K562 (cell line): Measurements from ENCODE around the gene MPC2. TPM values are rescaled to one million over a fixed set of nuclear protein-coding genes. Genes with fewer than 3 reads are reported as not detected.

Experiments used
- ATAC-seq: fragments of 200-7000 bp; cut with Tn5 transposase; 3 replicates; pipeline ENCODE4 v1.9.1; 2020; ENCODE audit warnings: moderate library complexity
- BruUV-seq: library from RNA; stranded (reverse); fragments of 400-500 nt; replicated peaks from 2 replicates; lab custom pipeline; 2021; lab: Mats Ljungman, UMichigan
- CTCF ChIA-PET: fragments of 300-600 bp; formaldehyde crosslinking; extraction: SDS; loops from one replicate; lab custom pipeline; 2021; ENCODE audit warnings: low intra/inter-chr PET ratio; lab: Yijun Ruan, JAX
- POLR2A ChIA-PET: fragments of 300-600, 350-650 bp; sonication (Branson Sonifier 250); formaldehyde crosslinking; extraction: SDS; loops from one replicate; lab custom pipeline; 2021; ENCODE audit warnings: antibody characterized with exemption, inconsistent platforms; lab: Yijun Ruan, JAX
- DNase-seq, 4 experiments: peaks; one replicate each; pipeline versions ENCODE4 v3.0.0 to v3.0.0-alpha.2; 2011 to 2018; ENCODE audit warnings: low spot score in 3 of 4, mixed read lengths in 3 of 4; ENCODE audit errors: extremely low read depth in 1 of 4
- FAIRE-seq: peaks from 2 replicates; lab custom pipeline; 2011; peaks lifted over from hg19 to GRCh38; lab: Jason Lieb, UNC
- H2AFZ ChIP-seq: 2 replicates; pipeline ENCODE4 v1.6.0; 2011; ENCODE audit warnings: low read depth, low read length, control low read depth, inconsistent platforms
- H3K27ac ChIP-seq: fragments of 200-600 bp; 3 replicates; pipeline ENCODE4 v1.8.0; 2011; ENCODE audit warnings: low read depth, mild to moderate bottlenecking, control low read depth, inconsistent platforms, low read length, moderate library complexity, mixed read lengths; ENCODE audit errors: extremely low read depth
- H3K27me3 ChIP-seq, 2 experiments: fragments of 300-600 bp in 1 of 2; 2 replicates in 1 of 2; 3 replicates in 1 of 2; pipeline versions ENCODE4 v1.6.0 to v1.8.0; 2011; ENCODE audit warnings: inconsistent platforms in 2 of 2, low read length in 2 of 2, mild to moderate bottlenecking in 1 of 2, mixed read lengths in 1 of 2, moderate library complexity in 1 of 2; ENCODE audit not compliant: control insufficient read depth in 2 of 2, insufficient read depth in 2 of 2
- H3K36me3 ChIP-seq: fragments of 300-600 bp; 3 replicates; pipeline ENCODE4 v1.8.0; 2011; ENCODE audit warnings: mild to moderate bottlenecking, low read length, inconsistent platforms; ENCODE audit not compliant: control insufficient read depth, insufficient read depth
- H3K4me1 ChIP-seq, 2 experiments: fragments of 200-600 bp in 1 of 2; replicated peaks in 1 of 2; 2 replicates in 1 of 2; 3 replicates in 1 of 2; pipeline versions ENCODE4 v1.5.1 to v1.8.0; 2011; ENCODE audit warnings: inconsistent platforms in 2 of 2, low read length in 2 of 2, mild to moderate bottlenecking in 1 of 2, mixed read lengths in 1 of 2, moderate library complexity in 1 of 2; ENCODE audit not compliant: control insufficient read depth in 2 of 2, insufficient read depth in 2 of 2
- H3K4me2 ChIP-seq: 2 replicates; pipeline ENCODE4 v1.6.1; 2011; ENCODE audit warnings: low read length, control low read depth, inconsistent platforms, mixed read lengths; ENCODE audit not compliant: insufficient read depth
- H3K4me3 ChIP-seq: fragments of 200-600 bp; sonication (generic), shearing (Covaris generic); 2 replicates; pipeline ENCODE4 v1.5.1; 2016; ENCODE audit warnings: control low read depth, inconsistent platforms
- H3K79me2 ChIP-seq: fragments of 200-600 bp; 3 replicates; pipeline ENCODE4 v1.8.0; 2011; ENCODE audit warnings: low read length, inconsistent platforms; ENCODE audit not compliant: control insufficient read depth, insufficient read depth
- H3K9ac ChIP-seq, 2 experiments: 2 replicates each; pipeline versions ENCODE4 v1.6.0 to v1.6.1; 2011; ENCODE audit warnings: low read depth in 2 of 2, low read length in 2 of 2, control low read depth in 1 of 2, inconsistent platforms in 1 of 2, mild to moderate bottlenecking in 1 of 2, mixed read lengths in 1 of 2; ENCODE audit not compliant: insufficient read depth in 1 of 2
- H3K9me1 ChIP-seq: one replicate; pipeline ENCODE4 v1.6.0; 2011; ENCODE audit warnings: inconsistent platforms, mild to moderate bottlenecking, low read length, moderate library complexity; ENCODE audit not compliant: control insufficient read depth, insufficient read depth
- H3K9me3 ChIP-seq: replicated peaks from 2 replicates; pipeline ENCODE4 v1.5.1; 2011; ENCODE audit warnings: low read depth, low read length, inconsistent platforms; ENCODE audit not compliant: control insufficient read depth, insufficient read depth
- H4K20me1 ChIP-seq: replicated peaks from 2 replicates; pipeline ENCODE4 v1.6.1; 2011; ENCODE audit warnings: low read length, inconsistent platforms, mixed read lengths; ENCODE audit not compliant: control insufficient read depth, insufficient read depth
- EP300 ChIP-seq: IDR thresholded peaks from 2 replicates; pipeline ENCODE4 v1.6.1; 2012; ENCODE audit warnings: low read length, improper control_type of control experiment
- KDM5B ChIP-seq: fragments of 200-600 bp; sonication (generic); IDR thresholded peaks from 2 replicates; pipeline ENCODE4 v1.6.1; 2012; ENCODE audit warnings: low read depth, mild to moderate bottlenecking, moderate library complexity, low read length, control low read depth, inconsistent platforms; ENCODE audit not compliant: insufficient replicate concordance
- KLF16 ChIP-seq: IDR thresholded peaks from 2 replicates; pipeline ENCODE4 v1.6.1; 2016; ENCODE audit warnings: antibody characterized with exemption
- MAFF ChIP-seq: IDR thresholded peaks from 2 replicates; pipeline ENCODE4 v1.6.1; 2012; ENCODE audit warnings: low read length, improper control_type of control experiment
- POLR2A ChIP-seq: fragments of 450-650 bp; conservative IDR thresholded peaks from 2 replicates; pipeline ENCODE4 v1.6.1; 2016
- POLR2AphosphoS5 ChIP-seq: IDR thresholded peaks from 2 replicates; pipeline ENCODE4 v1.6.1; 2011; ENCODE audit warnings: mild to moderate bottlenecking, low read depth, low read length, moderate library complexity; ENCODE audit not compliant: control insufficient read depth, insufficient read depth
- WGBS: fragments of 100-300 bp; shearing (Covaris generic); methylation state at CpG from one replicate; pipeline ENCODE4 v1.1.6; 2016; ENCODE audit warnings: low coverage, mixed read lengths; ENCODE audit not compliant: insufficient coverage; ENCODE audit errors: missing lambda C conversion rate; 5-methylcytosine and 5-hydroxymethylcytosine counted together
- in situ Hi-C: fragments of 300-500 bp; cut with MboI; formaldehyde crosslinking; loops from 4 replicates; pipeline ENCODE4 v1.15.0; 2018; ENCODE audit warnings: inconsistent platforms, mixed read lengths
- intact Hi-C: fragments of 100-400 bp; cut with micrococcal nuclease; formaldehyde crosslinking; loops from 2 replicates; pipeline ENCODE4 v1.14.2; 2022
- polyA plus RNA-seq, 8 experiments: library from polyadenylated mRNA; depleted of rRNA in 4 of 8; stranded (reverse) in 5 of 8; unstranded in 3 of 8; fragments of >200 nt; fragmentation: Nextera tagmentation in 2 of 8; fragmentation: Illumina TruSeq in 1 of 8; extraction: Ambion mirVana in 2 of 8; extraction: Trizol in 1 of 8; gene quantifications; 2 replicates each; pipeline versions ENCODE4 v1.2.1 to v1.2.3, GENCODE V29; 2011 to 2014; ENCODE audit warnings: inconsistent platforms in 1 of 8, missing spikeins in 1 of 8
- total RNA-seq, 7 experiments: library from RNA; depleted of rRNA in 6 of 7; stranded (reverse); fragments of >200 nt in 6 of 7; fragmentation: Illumina TruSeq in 2 of 7; extraction: Trizol in 2 of 7; gene quantifications; 2 replicates each; pipeline versions ENCODE4 v1.2.1 to v1.2.3, GENCODE V29; 2011 to 2021; ENCODE audit warnings: low replicate concordance in 1 of 7
- TF ChIP-seq, protein P1 (sequence below): fragments of 250-450 bp; sonication (Bioruptor Pico); IDR thresholded peaks from 2 replicates; pipeline ENCODE4 v1.8.0; 2021; ENCODE audit warnings: mild to moderate bottlenecking, moderate library complexity

The MPC2 gene
- total and polyA plus RNA-seq, 9 of the 15 experiments (the other 6 are each of a cell fraction or from before 2014, with no cell fraction given): 70.7 to 179 (median 144) TPM

DNA sequence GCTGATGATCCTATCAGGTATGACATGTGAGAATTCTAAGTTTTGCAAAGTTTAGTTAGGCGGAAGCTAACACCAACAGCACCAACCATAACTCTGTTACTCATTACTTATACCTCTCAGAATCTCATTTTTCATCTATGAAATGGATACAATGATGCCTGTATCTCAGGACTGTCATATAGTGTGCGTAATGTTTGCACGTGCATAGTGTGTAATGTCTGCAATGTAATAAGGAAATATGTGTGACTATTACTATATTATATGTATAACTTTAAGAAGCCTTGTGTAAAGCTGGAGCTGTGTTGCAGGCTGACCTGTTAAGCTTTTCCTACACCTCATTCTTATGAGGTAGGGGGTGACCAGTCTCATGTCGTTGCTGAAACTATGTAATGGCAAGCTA lies 36.0 kb downstream of the MPC2 start:
- ChIA-PET CTCF (no interaction called here), POLR2A (interaction anchor here (0.5 to 1.4 kb wide), 2 partner anchors 13 to 497 kb away, joined by 3 to 5 read pairs; partner anchors contain the start of gene ADCY10)
- H3K27ac ChIP-seq: no peak overlapping the region
- no peak overlapping the region for H3K4me2 ChIP-seq
- TF ChIP-seq, protein P1, sequence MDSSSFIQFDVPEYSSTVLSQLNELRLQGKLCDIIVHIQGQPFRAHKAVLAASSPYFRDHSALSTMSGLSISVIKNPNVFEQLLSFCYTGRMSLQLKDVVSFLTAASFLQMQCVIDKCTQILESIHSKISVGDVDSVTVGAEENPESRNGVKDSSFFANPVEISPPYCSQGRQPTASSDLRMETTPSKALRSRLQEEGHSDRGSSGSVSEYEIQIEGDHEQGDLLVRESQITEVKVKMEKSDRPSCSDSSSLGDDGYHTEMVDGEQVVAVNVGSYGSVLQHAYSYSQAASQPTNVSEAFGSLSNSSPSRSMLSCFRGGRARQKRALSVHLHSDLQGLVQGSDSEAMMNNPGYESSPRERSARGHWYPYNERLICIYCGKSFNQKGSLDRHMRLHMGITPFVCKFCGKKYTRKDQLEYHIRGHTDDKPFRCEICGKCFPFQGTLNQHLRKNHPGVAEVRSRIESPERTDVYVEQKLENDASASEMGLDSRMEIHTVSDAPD (CRISPR knock-in tag): no peak
- no peak for TF ChIP-seq KDM5B
- TF ChIP-seq POLR2A: no peak
- no peak for TF ChIP-seq KLF16
- no peak for TF ChIP-seq EP300
- no peak for TF ChIP-seq POLR2AphosphoS5
- TF ChIP-seq MAFF: no peak
- H3K4me1 ChIP-seq: peaks cover 7 to 20% of the 10 kb centered on the region in 2 experiments; a peak in 4 of 5 replicates
- intact Hi-C loops: no loop called here
- FAIRE-seq (no peak), ATAC-seq (no peak), DNase-seq (no peak)
- H4K20me1 ChIP-seq: no peaks in the 10 kb centered on the region
- no TSS peak for BruUV-seq
- H3K27me3 ChIP-seq: no peaks in the 10 kb centered on the region
- H3K9me1 ChIP-seq: no peaks in the 10 kb centered on the region
- in situ Hi-C loops: no loop called here
- H3K79me2 ChIP-seq: peaks cover 9% of the 10 kb centered on the region; the same call in 1 of the 3 replicates
- H3K9me3 ChIP-seq: no peaks in the 10 kb centered on the region
- H2AFZ ChIP-seq: no peak overlapping the region
- H3K4me3 ChIP-seq: no peak overlapping the region
- H3K9ac ChIP-seq: no peak overlapping the region
- H3K36me3 ChIP-seq: no peaks in the 10 kb centered on the region
- WGBS: 65% methylated on average over 4 of the region's 4 CpGs
